ENCODE measurements around the gene IL17RC.
A peak's percentile ranks its signal among the peaks of the same experiment; 100 is the strongest.

The IL17RC gene

GRCh38 chr3:9942164-9942563 lies 25.3 kb downstream of the IL17RC start:
- peaks cover 6% of the 10 kb centered on the region; the same call in 1 of the 2 replicates for H3K9me3 ChIP-seq (ENCODE audit: insufficient read depth, low read length)
- peaks cover 48% of the 10 kb centered on the region for H3K36me3 ChIP-seq (ENCODE audit: insufficient read depth, insufficient read length, low read length)

GRCh38 chr3:9942934-9943690 lies 26.2 kb downstream of the IL17RC start:
- no peak overlapping the region for H3K9ac ChIP-seq (ENCODE audit: insufficient read length, low read depth)
- DNase-seq (ENCODE audit: low read depth, low spot score), result no peak
- TF ChIP-seq YY1 (IDR thresholded peaks at IDR 0.05; ENCODE audit: insufficient read depth, insufficient read length) (no peak), SUZ12 (IDR thresholded peaks at IDR 0.05; ENCODE audit: extremely low read depth, insufficient read depth, insufficient read length) (no peak), ZNF274 (IDR thresholded peaks at IDR 0.05; ENCODE audit: low read depth, low read length) (no peak)
- peaks cover 41% of the 10 kb centered on the region for H3K36me3 ChIP-seq (ENCODE audit: insufficient read depth, insufficient read length, low read length)
- H3K9me3 ChIP-seq (ENCODE audit: insufficient read depth, low read length), result peaks cover 6% of the 10 kb centered on the region; the same call in 1 of the 2 replicates
- no peaks in the 10 kb centered on the region for H3K27me3 ChIP-seq (ENCODE audit: insufficient read depth, insufficient read length)
- peaks cover 4% of the 10 kb centered on the region for H3K4me1 ChIP-seq (ENCODE audit: insufficient read depth, insufficient read length)
- no peak overlapping the region for H3K4me3 ChIP-seq (ENCODE audit: insufficient read length, low read depth)

More at GRCh38 chr3:9942164-9942563, 25.3 kb downstream of the IL17RC start:
- no peak overlapping the region for H3K4me3 ChIP-seq (ENCODE audit: insufficient read length, low read depth)
- peaks cover 4% of the 10 kb centered on the region for H3K4me1 ChIP-seq (ENCODE audit: insufficient read depth, insufficient read length)
- no peak overlapping the region for H3K9ac ChIP-seq (ENCODE audit: insufficient read length, low read depth)
- DNase-seq (ENCODE audit: low read depth, low spot score), result no peak
- H3K27me3 ChIP-seq (ENCODE audit: insufficient read depth, insufficient read length), result no peaks in the 10 kb centered on the region
- TF ChIP-seq SUZ12 (IDR thresholded peaks at IDR 0.05; ENCODE audit: extremely low read depth, insufficient read depth, insufficient read length) (no peak), YY1 (IDR thresholded peaks at IDR 0.05; ENCODE audit: insufficient read depth, insufficient read length) (no peak), ZNF274 (IDR thresholded peaks at IDR 0.05; ENCODE audit: low read depth, low read length) (no peak)

- DNase-seq (ENCODE audit: low read depth, low spot score), result no peak
- H3K4me1 ChIP-seq (ENCODE audit: insufficient read depth, insufficient read length), result peaks cover 4% of the 10 kb centered on the region
- H3K27me3 ChIP-seq (ENCODE audit: insufficient read depth, insufficient read length), result no peaks in the 10 kb centered on the region
- H3K9ac ChIP-seq (ENCODE audit: insufficient read length, low read depth), result no peak overlapping the region
- H3K9me3 ChIP-seq (ENCODE audit: insufficient read depth, low read length), result peaks cover 6% of the 10 kb centered on the region; the same call in 1 of the 2 replicates
- H3K36me3 ChIP-seq (ENCODE audit: insufficient read depth, insufficient read length, low read length), result peaks cover 42% of the 10 kb centered on the region
- TF ChIP-seq YY1 (IDR thresholded peaks at IDR 0.05; ENCODE audit: insufficient read depth, insufficient read length) (no peak), SUZ12 (IDR thresholded peaks at IDR 0.05; ENCODE audit: extremely low read depth, insufficient read depth, insufficient read length) (no peak), ZNF274 (IDR thresholded peaks at IDR 0.05; ENCODE audit: low read depth, low read length) (no peak)
- H3K4me3 ChIP-seq (ENCODE audit: insufficient read length, low read depth), result no peak overlapping the region
These were observed 27.4 kb downstream of the IL17RC start for GRCh38 chr3:9944271-9944670.

GRCh38 chr3:9945358-9945757 lies 28.5 kb downstream of the IL17RC start:
- Histone ChIP-seq H3K4me3 (ENCODE audit: insufficient read length, low read depth) (no peak overlapping the region), H3K9me3 (ENCODE audit: insufficient read depth, low read length) (peaks cover 6% of the 10 kb centered on the region; the same call in 1 of the 2 replicates), H3K4me1 (ENCODE audit: insufficient read depth, insufficient read length) (peaks cover 4% of the 10 kb centered on the region), H3K36me3 (ENCODE audit: insufficient read depth, insufficient read length, low read length) (peaks cover 42% of the 10 kb centered on the region), H3K27me3 (ENCODE audit: insufficient read depth, insufficient read length) (no peaks in the 10 kb centered on the region), H3K9ac (ENCODE audit: insufficient read length, low read depth) (no peak overlapping the region)
- no peak for DNase-seq (ENCODE audit: low read depth, low spot score)
- TF ChIP-seq ZNF274 (IDR thresholded peaks at IDR 0.05; ENCODE audit: low read depth, low read length), result no peak
- no peak for TF ChIP-seq YY1 (IDR thresholded peaks at IDR 0.05; ENCODE audit: insufficient read depth, insufficient read length)
- TF ChIP-seq SUZ12 (IDR thresholded peaks at IDR 0.05; ENCODE audit: extremely low read depth, insufficient read depth, insufficient read length), result no peak

- peak; percentile 83 for DNase-seq (ENCODE audit: low read depth, low spot score)
- Histone ChIP-seq H3K9ac (ENCODE audit: insufficient read length, low read depth) (peak overlapping the region; percentile 97), H3K4me1 (ENCODE audit: insufficient read depth, insufficient read length) (peaks cover 7% of the 10 kb centered on the region), H3K4me3 (ENCODE audit: insufficient read length, low read depth) (peak overlapping the region; percentile 80), H3K36me3 (ENCODE audit: insufficient read depth, insufficient read length, low read length) (peaks cover 35% of the 10 kb centered on the region), H3K27me3 (ENCODE audit: insufficient read depth, insufficient read length) (no peaks in the 10 kb centered on the region), H3K9me3 (ENCODE audit: insufficient read depth, low read length) (no peaks in the 10 kb centered on the region)
- no peak for TF ChIP-seq YY1 (IDR thresholded peaks at IDR 0.05; ENCODE audit: insufficient read depth, insufficient read length)
- TF ChIP-seq SUZ12 (IDR thresholded peaks at IDR 0.05; ENCODE audit: extremely low read depth, insufficient read depth, insufficient read length), result no peak
- no peak for TF ChIP-seq ZNF274 (IDR thresholded peaks at IDR 0.05; ENCODE audit: low read depth, low read length)
These were observed 29.5 kb downstream of the IL17RC start for GRCh38 chr3:9946112-9947024.

- Histone ChIP-seq H3K4me1 (ENCODE audit: insufficient read depth, insufficient read length) (peaks cover 10% of the 10 kb centered on the region), H3K9me3 (ENCODE audit: insufficient read depth, low read length) (no peaks in the 10 kb centered on the region), H3K36me3 (ENCODE audit: insufficient read depth, insufficient read length, low read length) (peaks cover 33% of the 10 kb centered on the region), H3K27me3 (ENCODE audit: insufficient read depth, insufficient read length) (no peaks in the 10 kb centered on the region), H3K4me3 (ENCODE audit: insufficient read length, low read depth) (peak overlapping the region; percentile 80), H3K9ac (ENCODE audit: insufficient read length, low read depth) (peak overlapping the region; percentile 97)
- DNase-seq (ENCODE audit: low read depth, low spot score), result no peak
- TF ChIP-seq SUZ12 (IDR thresholded peaks at IDR 0.05; ENCODE audit: extremely low read depth, insufficient read depth, insufficient read length) (no peak), ZNF274 (IDR thresholded peaks at IDR 0.05; ENCODE audit: low read depth, low read length) (no peak)
These were observed 30.4 kb downstream of the IL17RC start for GRCh38 chr3:9947025-9947995.
